ENCODE data around the gene GRAMD1B.
A peak's percentile ranks its signal among the peaks of the same experiment; 100 is the strongest.

The GRAMD1B gene

GRCh38 chr11:123429913-123430720 is at the start of gene GRAMD1B:
Gene GRAMD1B (plus strand): TSS chr11:123430269. CDS start chr11:123430793, 524 bp downstream.
- DNase-seq = peak; percentile 60

- DNase-seq = no peak
These were observed 48.9 kb upstream of the GRAMD1B start for GRCh38 chr11:123381149-123381548.

DNA sequence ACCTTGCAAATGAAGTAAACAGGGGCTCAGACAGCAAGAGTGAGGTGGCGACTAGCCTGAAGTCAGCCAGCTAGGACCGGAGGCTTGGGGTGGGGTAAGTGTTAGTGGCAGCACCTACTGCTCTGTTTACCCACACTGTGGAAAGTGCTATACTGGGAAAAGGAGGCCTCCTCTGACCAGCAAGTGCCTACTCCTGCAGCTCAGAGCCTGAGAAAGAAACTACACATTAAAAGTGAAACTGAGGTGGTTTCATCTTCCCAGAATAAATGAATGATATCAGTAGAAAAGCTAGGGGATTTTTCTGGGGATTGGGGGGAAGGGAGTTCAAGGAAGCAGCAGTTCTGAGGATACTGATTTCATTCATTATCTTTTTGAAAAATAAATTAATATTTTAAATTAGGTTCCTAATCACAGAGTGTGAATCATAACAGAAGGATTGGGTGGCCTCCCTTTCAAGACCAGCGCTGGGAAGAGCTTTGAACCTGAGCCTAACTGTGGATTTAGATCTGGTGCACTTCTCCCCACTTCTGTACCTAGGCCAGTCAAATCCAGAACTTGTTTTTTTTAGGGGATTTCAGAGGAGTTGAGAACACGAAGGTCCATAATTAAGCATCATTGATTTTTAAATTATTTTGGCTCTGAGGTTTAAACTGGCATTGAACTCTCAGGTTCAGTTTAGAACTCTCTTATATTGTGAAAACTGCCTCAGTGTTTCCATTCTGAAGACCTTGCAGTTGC is 48.1 kb upstream of the GRAMD1B start:
- no peak for DNase-seq

DNA sequence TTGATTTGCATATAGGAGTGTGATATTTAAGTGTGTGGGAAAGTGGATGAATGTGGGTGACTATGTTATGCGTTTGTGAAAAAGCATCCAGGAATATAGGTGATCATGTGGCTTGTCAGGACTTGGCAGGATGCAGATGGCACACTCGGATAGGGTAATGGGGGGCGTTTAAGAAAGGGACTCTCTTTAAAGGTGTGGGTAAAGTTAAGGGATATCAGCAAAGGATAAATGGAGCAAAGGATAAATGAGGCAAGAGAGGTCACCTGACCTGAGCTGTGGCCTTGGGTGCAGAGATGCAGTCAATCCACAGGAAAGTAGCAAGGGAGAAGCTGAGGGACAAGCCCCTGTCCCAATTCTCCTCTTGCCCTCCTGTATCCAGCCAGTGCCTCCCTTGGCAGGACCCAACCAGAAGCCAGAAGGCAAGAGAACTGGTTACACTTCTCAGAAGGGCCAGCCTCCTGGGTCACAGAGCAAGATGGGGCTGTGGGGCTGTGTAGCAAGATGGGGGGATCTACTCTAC is 47.5 kb upstream of the GRAMD1B start:
- no peak for DNase-seq

- no peak for DNase-seq
These were observed 46.0 kb upstream of the GRAMD1B start for GRCh38 chr11:123384116-123384515.

- DNase-seq = no peak
These were observed 43.1 kb upstream of the GRAMD1B start for GRCh38 chr11:123386796-123387510.

- no peak for DNase-seq
These were observed 41.4 kb upstream of the GRAMD1B start for GRCh38 chr11:123388640-123389039.

GRCh38 chr11:123390146-123390545 is 39.9 kb upstream of the GRAMD1B start:
- DNase-seq = no peak

- DNase-seq = no peak
These were observed 38.3 kb upstream of the GRAMD1B start for GRCh38 chr11:123391646-123392348.

GRCh38 chr11:123392431-123392830 is 37.6 kb upstream of the GRAMD1B start:
- no peak for DNase-seq

DNA sequence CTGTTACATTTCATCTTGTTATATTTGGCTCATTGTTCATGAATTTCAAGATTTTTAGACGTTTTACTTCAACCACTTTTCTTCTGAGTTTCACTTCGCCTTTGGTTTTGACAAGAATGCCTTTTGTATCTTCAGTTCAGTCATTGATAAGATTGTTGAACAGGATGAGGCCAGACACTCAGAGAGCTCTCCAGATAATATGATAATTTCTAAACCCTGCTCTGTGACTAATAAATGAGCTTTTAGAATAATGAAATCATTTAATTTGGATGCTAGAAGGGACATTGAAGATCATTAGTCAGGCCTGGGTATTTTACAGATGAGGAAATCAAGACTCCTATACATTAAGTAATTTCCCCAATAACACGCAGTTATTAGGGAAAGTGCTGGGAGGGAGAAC is 37.2 kb upstream of the GRAMD1B start:
- no peak for DNase-seq

DNA sequence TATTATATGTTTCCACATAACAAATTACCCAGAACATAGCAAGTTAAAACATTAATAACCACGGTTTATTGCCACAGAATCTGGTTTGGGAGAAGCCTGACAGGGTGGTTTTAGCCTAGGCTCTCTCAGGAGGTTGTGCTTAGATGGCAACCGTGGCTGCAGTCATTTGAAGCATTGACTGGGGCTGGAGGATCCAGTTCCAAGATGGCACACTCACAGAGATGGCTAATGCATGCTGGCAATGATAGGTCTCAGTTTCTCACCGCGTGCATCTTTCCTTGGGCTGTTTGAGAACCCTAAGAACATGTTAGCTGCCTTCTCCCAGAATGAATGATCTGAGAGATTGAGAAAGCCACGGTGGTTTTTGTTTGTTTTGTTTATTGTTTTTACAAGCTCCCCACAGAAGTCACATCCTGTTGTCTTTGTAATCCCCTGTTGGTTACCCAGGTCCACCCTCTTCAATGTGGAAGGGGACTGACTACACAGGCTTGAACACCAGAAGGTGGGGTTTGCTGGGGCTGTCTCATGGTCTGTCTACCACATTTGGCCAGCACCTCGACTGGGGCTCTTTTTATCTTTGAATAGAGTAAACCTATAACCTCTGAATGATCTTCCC is 36.6 kb upstream of the GRAMD1B start:
- no peak for DNase-seq

DNA sequence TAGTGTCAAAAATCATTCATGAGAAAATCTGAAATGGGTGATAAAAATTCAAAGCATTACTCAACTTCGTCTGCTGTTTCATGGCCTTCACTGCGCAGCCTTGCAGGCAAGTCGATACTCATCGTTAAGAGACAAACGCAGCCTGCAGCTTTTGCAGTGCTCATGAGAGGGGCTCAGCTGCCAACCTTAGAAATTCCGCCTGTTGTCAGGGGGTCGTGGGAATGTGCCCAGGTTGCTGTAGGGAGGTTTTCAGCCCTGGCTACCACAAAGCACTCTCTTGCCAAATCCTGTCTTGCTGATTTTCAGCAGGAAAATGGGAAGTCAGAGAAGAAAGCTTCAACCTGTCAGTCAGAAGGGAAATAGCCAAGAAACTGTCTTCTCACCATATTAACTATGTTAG is 25.4 kb upstream of the GRAMD1B start:
- no peak for DNase-seq

DNA sequence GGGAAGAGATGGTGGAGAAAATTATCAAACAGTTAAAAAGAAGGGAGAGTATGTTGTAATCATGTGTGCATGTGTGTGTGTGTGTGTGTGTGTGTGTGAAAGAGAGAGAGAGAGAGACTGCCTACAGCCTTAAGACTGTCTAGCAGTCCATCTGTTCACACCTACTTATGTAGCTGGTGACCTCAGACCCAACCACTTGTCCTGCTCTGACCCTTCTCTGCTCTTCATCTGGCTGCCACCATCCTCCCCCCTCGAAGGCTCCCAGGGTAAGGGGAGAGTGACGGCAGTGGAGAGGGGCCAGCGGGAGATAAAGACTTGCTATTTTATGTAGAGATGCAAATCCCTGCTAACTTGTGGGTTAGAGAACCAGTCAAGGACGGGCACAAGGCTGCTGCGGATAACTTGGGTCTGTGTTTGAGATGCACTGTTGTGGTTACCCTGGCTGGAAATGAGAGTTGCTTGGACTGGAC is 24.9 kb upstream of the GRAMD1B start:
- no peak for DNase-seq

DNA sequence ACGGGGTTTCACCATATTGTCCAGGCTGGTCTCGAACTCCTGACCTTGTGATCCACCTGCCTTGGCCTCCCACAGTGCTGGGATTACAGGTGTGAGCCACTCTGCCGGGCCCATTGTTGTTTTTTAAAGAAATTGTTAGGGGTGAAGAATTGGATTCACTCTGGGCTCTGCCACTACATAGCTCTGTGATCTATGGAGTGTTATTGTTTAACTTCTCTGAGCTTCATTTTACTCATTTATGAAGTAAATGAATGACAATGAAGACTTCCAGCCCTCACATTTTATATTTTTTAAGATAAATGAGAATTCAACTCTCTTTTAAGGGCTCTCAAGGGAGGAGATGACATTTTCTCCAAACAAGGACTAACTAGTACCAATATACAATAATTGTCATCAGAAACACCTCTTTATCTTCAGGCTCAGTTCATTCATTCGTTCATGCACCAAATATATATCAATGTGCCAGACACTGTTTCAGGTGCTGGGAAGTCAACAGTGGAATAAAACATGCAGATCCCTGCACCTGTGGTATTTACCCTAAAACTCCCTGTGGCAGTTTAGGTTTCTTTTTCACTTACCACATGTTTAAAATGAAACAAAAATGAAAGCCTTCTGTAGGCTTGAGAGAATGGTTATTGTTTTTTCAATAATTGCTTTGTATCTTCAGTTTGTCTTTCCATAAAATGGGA is 23.5 kb upstream of the GRAMD1B start:
- no peak for DNase-seq

DNA sequence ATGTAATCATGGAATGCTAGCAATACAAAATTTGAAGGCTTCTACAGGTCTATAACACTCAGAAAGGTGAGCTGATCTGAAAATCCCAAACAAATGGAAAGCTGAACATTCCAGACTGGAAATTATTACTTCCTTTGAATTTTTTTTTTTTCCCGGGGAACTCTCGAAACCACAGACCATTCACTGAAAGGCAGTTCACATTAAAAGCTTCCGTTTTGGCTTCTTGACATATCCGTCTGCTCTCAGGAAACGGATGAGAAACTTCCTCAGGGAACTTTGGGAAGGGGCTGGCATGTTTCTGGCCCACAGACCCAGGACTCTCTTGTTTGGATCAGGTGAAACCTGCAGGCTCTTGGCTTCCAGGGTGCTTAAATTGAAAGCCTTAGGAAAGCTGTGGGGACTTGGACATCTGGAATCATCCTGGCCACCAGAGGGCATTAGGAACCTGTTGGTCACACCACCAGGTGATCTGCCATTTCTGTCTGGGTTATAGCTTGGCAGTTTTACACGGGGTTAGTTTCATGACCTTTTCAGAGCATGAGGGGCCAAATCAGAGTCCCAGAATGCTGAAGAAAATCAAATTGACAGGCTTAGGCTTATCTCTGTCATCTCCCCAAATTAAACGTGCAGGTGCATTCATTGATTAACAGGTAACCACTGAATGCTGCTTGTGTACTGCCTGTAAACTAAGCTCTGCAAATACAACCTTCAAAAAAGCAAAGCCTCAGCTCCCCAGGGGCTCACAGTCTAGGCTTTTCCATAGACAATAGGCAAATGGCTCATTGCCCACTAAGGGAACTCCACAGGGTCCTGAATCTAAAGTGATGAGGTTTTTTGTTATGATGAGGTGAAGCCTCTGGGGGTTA is 22.7 kb upstream of the GRAMD1B start:
- peak; percentile 47 for DNase-seq

DNA sequence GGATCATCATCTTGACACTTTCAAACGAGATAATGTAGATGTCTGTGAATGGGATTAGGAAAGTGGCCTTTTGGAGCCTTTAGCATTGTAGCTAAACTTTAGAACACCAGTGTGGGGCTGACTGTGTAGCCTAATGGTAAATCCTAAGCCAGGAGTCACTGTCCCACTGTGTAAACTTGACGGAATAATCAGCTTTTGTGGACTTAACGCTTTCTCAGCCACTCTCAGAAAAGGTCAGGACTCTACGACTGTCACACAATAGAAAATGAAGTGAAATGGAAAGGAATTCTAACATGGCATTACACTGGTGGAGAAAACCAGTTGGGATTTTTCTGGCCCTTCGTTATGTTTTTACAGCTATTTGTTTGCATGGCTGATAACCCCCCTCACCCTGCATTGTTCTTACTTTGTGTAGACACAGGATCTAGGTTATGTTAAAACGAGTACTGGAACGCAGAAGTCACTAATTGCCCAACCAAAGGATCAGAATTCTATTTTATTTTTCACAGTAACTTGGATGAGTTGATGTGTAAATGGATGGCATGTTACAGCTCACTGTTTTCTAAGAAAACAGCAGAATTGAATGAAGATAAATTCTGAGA is 22.0 kb upstream of the GRAMD1B start:
- no peak for DNase-seq

DNA sequence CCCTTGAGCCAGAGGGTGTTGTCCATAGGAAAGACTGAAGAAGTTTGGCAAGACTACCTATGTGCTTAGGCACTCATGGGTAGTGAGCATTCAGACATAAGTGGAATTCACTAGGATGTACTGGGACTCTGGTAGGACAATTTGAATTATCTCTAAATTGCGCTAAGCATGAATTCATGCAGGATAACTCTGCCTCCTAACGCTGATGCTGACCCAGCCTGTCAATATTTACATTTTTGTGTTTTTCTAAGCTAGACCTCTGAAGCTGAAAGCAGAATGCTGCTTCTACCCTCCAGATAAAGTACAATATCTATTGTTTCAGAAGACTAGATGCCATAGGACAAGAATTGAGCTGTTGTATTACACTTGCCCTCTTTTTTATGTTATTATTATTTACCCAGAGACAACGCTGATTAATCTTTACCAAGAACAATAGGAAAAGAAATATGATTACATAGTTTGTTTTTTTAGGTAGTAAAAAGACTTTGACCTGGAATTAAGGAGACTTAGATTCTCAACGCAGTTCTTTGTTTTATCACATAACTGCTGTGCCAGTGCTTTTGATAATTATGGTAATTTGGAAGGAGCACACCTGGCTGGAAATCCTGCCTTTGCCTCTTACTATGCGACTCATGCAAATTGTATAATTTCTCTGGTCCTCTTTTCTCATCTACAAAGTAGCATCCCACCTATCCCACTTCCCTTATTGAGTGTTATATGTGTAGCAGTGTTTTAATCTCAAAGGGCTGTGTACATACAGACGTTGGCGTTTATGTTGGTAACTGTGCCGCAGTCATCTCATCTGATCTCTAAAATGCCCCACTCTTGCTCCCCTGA is 21.2 kb upstream of the GRAMD1B start:
- no peak for DNase-seq
